Epithelial cell of proximal tubule (primary cell): Measurements from ENCODE around the gene KLHL40. TPM values are rescaled to one million over a fixed set of nuclear protein-coding genes. Genes with fewer than 3 reads are reported as not detected.

Source experiments
- DNase-seq: peaks from one replicate; pipeline ENCODE4 v3.0.0-alpha.2; 2011; ENCODE audit warnings: low read depth
- H3K4me3 ChIP-seq: 2 replicates; pipeline ENCODE4 v1.5.1; 2011; ENCODE audit warnings: low read depth, mild to moderate bottlenecking, low read length
- total RNA-seq: library from RNA; depleted of rRNA; stranded (reverse); fragments of >200 nt; gene quantifications from 2 replicates; pipeline ENCODE4 v1.2.3, GENCODE V29; 2015
- TF ChIP-seq, protein P1 (sequence below): conservative IDR thresholded peaks from 2 replicates; pipeline ENCODE4 v1.5.1; 2012; ENCODE audit warnings: low read depth, mild to moderate bottlenecking, low read length

KLHL40 gene
- total RNA-seq, 1 donor from 2014 or later, result not detected

DNA sequence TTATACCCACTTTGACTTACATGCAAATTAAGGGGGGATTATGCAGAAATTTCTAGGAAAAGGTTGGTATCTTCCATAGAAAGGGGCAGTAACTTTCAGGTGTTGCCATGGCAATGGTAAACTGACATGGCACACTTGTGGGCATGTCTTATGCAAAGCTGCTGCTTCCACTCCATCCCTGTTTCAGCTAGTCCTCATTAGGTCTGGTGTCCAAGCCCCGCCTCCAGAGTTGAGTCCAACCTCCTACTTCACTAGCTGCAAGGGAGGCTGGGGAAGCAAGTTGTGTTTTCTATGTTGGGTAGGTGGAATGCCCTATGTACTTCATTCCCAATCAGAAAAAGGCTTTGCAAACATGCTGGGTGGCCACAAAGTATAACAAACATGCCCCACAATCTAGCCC is 14.7 kb upstream of the KLHL40 start:
- TF ChIP-seq, protein P1, sequence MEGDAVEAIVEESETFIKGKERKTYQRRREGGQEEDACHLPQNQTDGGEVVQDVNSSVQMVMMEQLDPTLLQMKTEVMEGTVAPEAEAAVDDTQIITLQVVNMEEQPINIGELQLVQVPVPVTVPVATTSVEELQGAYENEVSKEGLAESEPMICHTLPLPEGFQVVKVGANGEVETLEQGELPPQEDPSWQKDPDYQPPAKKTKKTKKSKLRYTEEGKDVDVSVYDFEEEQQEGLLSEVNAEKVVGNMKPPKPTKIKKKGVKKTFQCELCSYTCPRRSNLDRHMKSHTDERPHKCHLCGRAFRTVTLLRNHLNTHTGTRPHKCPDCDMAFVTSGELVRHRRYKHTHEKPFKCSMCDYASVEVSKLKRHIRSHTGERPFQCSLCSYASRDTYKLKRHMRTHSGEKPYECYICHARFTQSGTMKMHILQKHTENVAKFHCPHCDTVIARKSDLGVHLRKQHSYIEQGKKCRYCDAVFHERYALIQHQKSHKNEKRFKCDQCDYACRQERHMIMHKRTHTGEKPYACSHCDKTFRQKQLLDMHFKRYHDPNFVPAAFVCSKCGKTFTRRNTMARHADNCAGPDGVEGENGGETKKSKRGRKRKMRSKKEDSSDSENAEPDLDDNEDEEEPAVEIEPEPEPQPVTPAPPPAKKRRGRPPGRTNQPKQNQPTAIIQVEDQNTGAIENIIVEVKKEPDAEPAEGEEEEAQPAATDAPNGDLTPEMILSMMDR, result no peak
- H3K4me3 ChIP-seq, result no peak overlapping the region
- DNase-seq, result no peak

DNA sequence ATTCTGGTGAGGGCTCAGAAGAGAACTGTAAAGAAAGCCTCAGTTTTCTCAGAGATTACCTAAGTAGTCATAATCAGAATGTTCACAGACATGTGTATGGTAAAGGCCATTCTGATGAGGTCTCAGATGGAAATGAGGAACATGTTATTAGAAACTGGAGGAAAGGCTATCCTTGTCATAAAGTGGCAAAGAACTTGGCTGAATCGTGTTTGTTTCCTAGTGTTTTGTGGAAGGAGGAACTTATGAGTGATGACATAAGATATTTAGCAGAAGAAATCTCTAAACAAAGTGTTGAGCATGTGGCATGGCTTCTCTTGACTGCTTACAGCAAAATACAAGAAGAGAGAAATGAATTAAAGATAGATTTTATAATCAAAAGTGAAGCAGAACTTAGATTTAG is 12.8 kb upstream of the KLHL40 start:
- TF ChIP-seq, protein P1, result no peak
- no peak for DNase-seq
- H3K4me3 ChIP-seq, result no peak overlapping the region

DNA sequence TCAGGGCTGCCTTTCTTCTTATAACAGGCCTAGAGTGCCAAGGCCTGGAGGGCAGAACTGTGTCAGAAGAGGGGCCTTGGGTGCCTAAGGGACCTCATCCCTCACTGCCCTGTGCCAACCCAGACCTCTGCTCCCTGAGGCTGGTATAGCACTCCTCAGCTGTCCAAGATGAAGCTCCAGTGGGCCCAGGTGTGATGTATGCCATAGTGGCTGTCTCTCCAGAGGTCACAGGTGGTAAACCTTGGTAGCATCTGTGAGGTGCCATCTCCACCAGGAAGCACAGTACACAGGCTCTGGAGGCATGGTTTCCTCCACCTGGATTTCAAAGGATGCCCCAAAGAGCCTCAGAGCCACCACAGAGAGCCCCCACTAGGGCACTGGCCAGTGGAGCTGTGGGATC is 12.3 kb upstream of the KLHL40 start:
- TF ChIP-seq, protein P1, result no peak

DNA sequence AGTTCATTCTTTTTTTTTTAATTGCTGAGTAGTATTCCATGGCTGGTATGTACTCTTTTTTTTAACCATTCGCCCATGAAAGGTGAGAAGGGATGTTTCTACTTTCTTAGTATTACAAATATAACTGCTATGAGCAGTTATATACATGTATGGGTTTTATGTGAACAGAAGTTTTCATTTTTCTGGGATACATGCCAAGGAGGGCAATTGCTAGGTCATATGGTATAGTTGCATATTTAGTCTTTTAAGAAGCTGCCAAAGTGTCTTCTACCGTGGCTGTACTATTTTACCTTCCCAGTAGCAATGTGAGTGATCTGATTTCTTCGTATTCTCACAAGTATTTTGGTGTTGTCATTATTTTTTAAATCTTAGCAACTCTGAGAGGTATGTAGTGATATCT is 11.2 kb upstream of the KLHL40 start:
- no peak overlapping the region for H3K4me3 ChIP-seq
- TF ChIP-seq, protein P1, result no peak
- no peak for DNase-seq

More for the DNA sequence above, 12.3 kb upstream of the KLHL40 start:
- DNase-seq, result no peak
- no peak overlapping the region for H3K4me3 ChIP-seq

DNA sequence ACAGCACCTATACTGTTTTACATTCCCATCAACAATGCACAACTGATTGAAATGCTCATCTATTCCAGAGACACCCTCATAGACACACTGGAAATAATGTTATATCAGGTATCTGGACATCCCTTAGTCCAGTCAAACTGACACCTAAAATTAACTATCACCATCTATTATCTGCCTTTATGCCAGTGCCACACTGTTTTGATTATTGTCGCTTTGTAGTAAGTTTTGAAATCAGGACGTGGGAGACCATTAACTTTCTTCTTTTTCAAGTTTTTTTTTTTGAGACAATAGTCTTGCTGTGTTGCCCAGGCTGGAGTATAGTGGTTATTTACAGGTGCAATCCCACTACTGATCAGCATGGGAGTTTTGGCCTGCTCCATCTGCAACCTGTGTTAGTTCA is 9.4 kb upstream of the KLHL40 start:
- DNase-seq, result no peak
- H3K4me3 ChIP-seq, result no peak overlapping the region
- TF ChIP-seq, protein P1, result no peak

DNA sequence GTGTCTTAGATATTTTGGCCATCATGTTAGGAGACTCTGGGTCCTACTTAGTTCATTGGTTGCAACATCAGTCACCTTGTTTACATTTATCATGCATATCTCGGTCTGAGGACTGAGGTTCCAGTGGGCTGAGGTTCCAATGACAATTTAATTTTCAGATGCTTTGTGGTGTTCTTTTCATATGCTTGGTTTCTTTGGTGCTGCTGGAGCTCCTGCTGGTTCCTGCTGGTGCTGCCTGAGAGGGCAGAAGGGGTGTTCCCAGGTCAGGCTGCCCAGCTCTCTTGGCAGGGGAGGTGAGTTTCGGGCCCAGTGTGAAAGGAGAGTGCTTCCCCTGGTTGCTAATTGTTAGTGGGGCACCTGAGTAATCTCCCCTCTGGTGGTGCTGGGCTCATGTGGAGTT is 6.9 kb upstream of the KLHL40 start:
- DNase-seq, result no peak
- no peak overlapping the region for H3K4me3 ChIP-seq
- TF ChIP-seq, protein P1, result no peak

DNA sequence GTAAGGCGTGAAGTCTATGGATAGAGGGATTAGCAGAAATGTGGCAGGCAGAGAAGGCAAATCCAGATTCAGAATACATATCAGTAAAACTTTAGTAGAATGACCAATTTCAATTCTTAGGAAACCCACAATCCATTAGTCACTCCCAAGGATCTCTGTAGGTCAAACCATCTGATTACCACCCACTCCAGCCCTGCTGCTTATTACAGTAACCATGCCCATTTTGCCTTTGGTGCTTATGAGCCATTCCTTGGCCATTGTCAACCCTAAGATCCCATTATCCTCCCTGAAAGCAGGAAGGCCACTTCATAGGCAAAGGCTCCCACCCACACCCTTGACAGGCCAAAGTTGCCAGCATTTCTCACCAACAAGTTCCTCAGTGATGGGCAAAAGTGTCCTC is 5.1 kb upstream of the KLHL40 start:
- H3K4me3 ChIP-seq, result no peak overlapping the region
- no peak for DNase-seq
- TF ChIP-seq, protein P1, result no peak
